ENCODE results near the gene CYYR1.

- no peak for TF ChIP-seq CTCF (IDR thresholded peaks at IDR 0.05 in 2 of 3, conservative IDR thresholded peaks at IDR 0.05 in 1 of 3; ENCODE audit: borderline replicate concordance in 1 of 3, insufficient read depth in 1 of 3, low read depth in 2 of 3, low read length in 2 of 3)
- TF ChIP-seq YY1 (IDR thresholded peaks at IDR 0.05; ENCODE audit: extremely low read depth, insufficient replicate concordance, low read depth, low read length): no peak
- no peak for TF ChIP-seq SIN3A (IDR thresholded peaks at IDR 0.05; ENCODE audit: low read depth)
- TF ChIP-seq EZH2 (IDR thresholded peaks at IDR 0.05): no peak
- TF ChIP-seq POLR2A (IDR thresholded peaks at IDR 0.05; ENCODE audit: borderline replicate concordance, extremely low read depth, insufficient read depth, insufficient read length): no peak
- TF ChIP-seq REST (IDR thresholded peaks at IDR 0.05; ENCODE audit: low read depth): no peak
- TF ChIP-seq SP1 (IDR thresholded peaks at IDR 0.05; ENCODE audit: low read depth): no peak
- TF ChIP-seq POLR2AphosphoS5 (IDR thresholded peaks at IDR 0.05; ENCODE audit: low read depth, low read length): no peak
- no peak for TF ChIP-seq CEBPB (IDR thresholded peaks at IDR 0.05; ENCODE audit: low read depth)
- no peak for TF ChIP-seq TCF7L2 (IDR thresholded peaks at IDR 0.05; ENCODE audit: borderline replicate concordance, extremely low read depth, insufficient read depth, insufficient read length)
- no peak for TF ChIP-seq ZFX (IDR thresholded peaks at IDR 0.05)
- TF ChIP-seq EZH2phosphoT487 (IDR thresholded peaks at IDR 0.05; ENCODE audit: borderline replicate concordance): no peak
- no peak for TF ChIP-seq JUND (IDR thresholded peaks at IDR 0.05)
Measured at GRCh38 chr21:26503414-26503813, 69.7 kb downstream of the CYYR1 start.
